Left ventricle myocardium inferior (tissue), 1 donor: Measurements from ENCODE around the gene GPRIN3. TPM values are rescaled to one million over a fixed set of nuclear protein-coding genes. Genes with fewer than 3 reads are reported as not detected.

ENCODE experiments used
- DNase-seq: peaks from one replicate; pipeline ENCODE4 v3.0.0-alpha.2; 2020
- H3K27ac ChIP-seq: fragments of 200-600 bp; replicated peaks from 2 replicates; pipeline ENCODE4 v1.8.0; 2021
- H3K27me3 ChIP-seq: fragments of 200-600 bp; 2 replicates; pipeline ENCODE4 v1.8.0; 2021; ENCODE audit warnings: low read depth
- H3K36me3 ChIP-seq: fragments of 200-600 bp; 2 replicates; pipeline ENCODE4 v1.8.0; 2021
- H3K4me1 ChIP-seq: fragments of 200-600 bp; 2 replicates; pipeline ENCODE4 v1.8.0; 2021
- H3K4me3 ChIP-seq: fragments of 200-600 bp; 2 replicates; pipeline ENCODE4 v1.8.0; 2021; ENCODE audit warnings: mild to moderate bottlenecking, moderate library complexity
- H3K9me3 ChIP-seq: fragments of 200-600 bp; replicated peaks from 2 replicates; pipeline ENCODE4 v1.8.0; 2021
- CTCF ChIP-seq: fragments of 200-600 bp; IDR thresholded peaks from 2 replicates; pipeline ENCODE4 v1.8.0; 2021; ENCODE audit warnings: antibody characterized with exemption, mild to moderate bottlenecking, borderline replicate concordance
- intact Hi-C: fragments of 100-400 bp; cut with micrococcal nuclease; formaldehyde crosslinking; loops from one replicate; pipeline ENCODE4 v1.11.0; 2022
- long read RNA-seq: library from polyadenylated mRNA; unstranded; transcript quantifications from one replicate; pipeline ENCODE4 v2.0.0, GENCODE V29; 2021
- total RNA-seq: library from RNA; stranded (reverse); fragmentation: NEBNext Ultra II Directional; extraction: Animal tissue kit (Norgen Biotek cat#: 25700); gene quantifications from one replicate; pipeline ENCODE4 v1.2.1, GENCODE V29; 2021
- donor health status: DM: no; HTN: yes; CAD: no; lungs with severe emphysema.

GPRIN3 gene
- 9.0 TPM for total RNA-seq
- long read RNA-seq, full-length matches to known transcripts = 7 of 8 reads
- long read RNA-seq, partial matches to known transcripts = 0 of 8 reads
- long read RNA-seq, other reads (novel, unspliced or antisense) = 1 of 8 reads

GRCh38 chr4:89307446-89308160, at the start of gene GPRIN3:
TSS of gene GPRIN3 (minus strand) at chr4:89307800. CDS start at chr4:89250110, 57,690 bp downstream.
- no peak for TF ChIP-seq CTCF
- Histone ChIP-seq H3K9me3 (no peaks in the 10 kb centered on the region), H3K4me1 (peaks cover 38% of the 10 kb centered on the region), H3K27ac (peak within 1 kb of the TSS; percentile 85), H3K36me3 (no peaks in the 10 kb centered on the region), H3K27me3 (peaks cover 7% of the 10 kb centered on the region), H3K4me3 (peak within 1 kb of the TSS; percentile 86)
- peak; percentile 49 for DNase-seq
- intact Hi-C loops = no loop called here

GRCh38 chr4:89357340-89357739, 49.7 kb upstream of the GPRIN3 start:
- Histone ChIP-seq H3K27ac (no peak overlapping the region), H3K27me3 (no peaks in the 10 kb centered on the region), H3K9me3 (no peaks in the 10 kb centered on the region), H3K4me3 (no peak overlapping the region), H3K4me1 (no peaks in the 10 kb centered on the region), H3K36me3 (no peaks in the 10 kb centered on the region)
- intact Hi-C loops = no loop called here
- no peak for DNase-seq
- TF ChIP-seq CTCF = no peak

GRCh38 chr4:89356086-89356485, 48.5 kb upstream of the GPRIN3 start:
- intact Hi-C loops = no loop called here
- Histone ChIP-seq H3K9me3 (no peaks in the 10 kb centered on the region), H3K36me3 (no peaks in the 10 kb centered on the region), H3K27ac (no peak overlapping the region), H3K4me1 (no peaks in the 10 kb centered on the region), H3K27me3 (no peaks in the 10 kb centered on the region), H3K4me3 (no peak overlapping the region)
- DNase-seq = no peak
- no peak for TF ChIP-seq CTCF

GRCh38 chr4:89353514-89353913, 45.9 kb upstream of the GPRIN3 start:
- H3K4me3 ChIP-seq = no peak overlapping the region
- DNase-seq = no peak
- no peak for TF ChIP-seq CTCF
- intact Hi-C loops = no loop called here
- no peaks in the 10 kb centered on the region for H3K4me1 ChIP-seq
- no peak overlapping the region for H3K27ac ChIP-seq
- no peaks in the 10 kb centered on the region for H3K27me3 ChIP-seq
- no peaks in the 10 kb centered on the region for H3K36me3 ChIP-seq
- peaks cover 12% of the 10 kb centered on the region for H3K9me3 ChIP-seq

- intact Hi-C loops = no loop called here
Observed at GRCh38 chr4:89352541-89352940, 44.9 kb upstream of the GPRIN3 start.

More at GRCh38 chr4:89352541-89352940, 44.9 kb upstream of the GPRIN3 start:
- Histone ChIP-seq H3K36me3 (no peaks in the 10 kb centered on the region), H3K9me3 (peaks cover 21% of the 10 kb centered on the region), H3K27me3 (no peaks in the 10 kb centered on the region), H3K4me3 (no peak overlapping the region), H3K27ac (no peak overlapping the region), H3K4me1 (no peaks in the 10 kb centered on the region)
- TF ChIP-seq CTCF = no peak
- no peak for DNase-seq
